GM19025 (cell line): ENCODE measurements around the gene RMDN2.

Source experiments
- ATAC-seq: cut with Tn5 transposase; IDR thresholded peaks from one replicate; pipeline ENCODE4 v1.9.1; 2021; ENCODE audit warnings: mild to moderate bottlenecking, low read depth, moderate library complexity; ENCODE audit not compliant: unreplicated experiment

The RMDN2 gene, protein sequence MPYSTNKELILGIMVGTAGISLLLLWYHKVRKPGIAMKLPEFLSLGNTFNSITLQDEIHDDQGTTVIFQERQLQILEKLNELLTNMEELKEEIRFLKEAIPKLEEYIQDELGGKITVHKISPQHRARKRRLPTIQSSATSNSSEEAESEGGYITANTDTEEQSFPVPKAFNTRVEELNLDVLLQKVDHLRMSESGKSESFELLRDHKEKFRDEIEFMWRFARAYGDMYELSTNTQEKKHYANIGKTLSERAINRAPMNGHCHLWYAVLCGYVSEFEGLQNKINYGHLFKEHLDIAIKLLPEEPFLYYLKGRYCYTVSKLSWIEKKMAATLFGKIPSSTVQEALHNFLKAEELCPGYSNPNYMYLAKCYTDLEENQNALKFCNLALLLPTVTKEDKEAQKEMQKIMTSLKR

DNA sequence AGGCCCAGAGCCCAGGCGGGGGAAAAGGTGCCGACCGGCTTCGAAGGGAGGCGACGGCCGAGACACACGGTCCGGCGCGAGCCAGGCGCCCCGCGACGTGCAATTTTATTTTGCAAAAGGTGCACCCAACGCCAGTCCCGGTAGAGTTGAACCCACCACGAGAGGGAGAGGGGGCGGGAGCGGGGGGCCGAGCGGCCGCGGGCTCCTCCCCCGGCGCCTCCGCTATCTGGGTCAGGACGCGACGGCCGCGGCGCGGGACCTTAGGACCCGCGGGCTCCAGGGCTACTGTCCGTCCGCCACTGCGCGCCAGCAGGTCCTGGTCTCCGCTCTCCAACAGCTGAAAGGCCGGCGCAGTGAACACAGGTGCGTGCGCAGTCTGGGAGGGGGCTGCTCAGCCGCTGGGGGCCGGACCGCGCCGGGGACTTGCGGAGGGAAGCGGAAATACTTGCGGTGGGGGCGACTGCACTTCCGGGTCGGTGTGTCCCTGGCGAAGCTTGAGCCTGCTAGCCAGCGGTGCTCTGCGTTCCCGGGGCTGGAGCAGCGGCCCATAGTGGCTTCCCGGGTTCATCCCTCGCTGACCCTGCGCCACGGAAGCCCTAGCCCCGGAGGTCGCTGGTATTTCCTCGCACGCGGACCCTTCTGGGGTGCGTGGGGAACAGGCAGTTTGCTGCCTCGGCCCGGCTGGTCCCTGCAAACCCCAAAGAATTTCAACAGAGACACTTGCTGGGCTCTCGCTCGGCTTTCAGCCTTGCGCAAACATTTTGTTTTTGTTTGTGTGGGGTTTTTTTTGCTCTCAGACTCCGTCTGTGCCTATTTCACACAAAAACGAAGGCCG, at the start of gene RMDN2:
TSS of gene RMDN2 (plus strand) at position 225 of the 835 bp plus-strand sequence. CDS start 3,991 bp downstream, outside the sequence.
- peak; percentile 88 for ATAC-seq

DNA sequence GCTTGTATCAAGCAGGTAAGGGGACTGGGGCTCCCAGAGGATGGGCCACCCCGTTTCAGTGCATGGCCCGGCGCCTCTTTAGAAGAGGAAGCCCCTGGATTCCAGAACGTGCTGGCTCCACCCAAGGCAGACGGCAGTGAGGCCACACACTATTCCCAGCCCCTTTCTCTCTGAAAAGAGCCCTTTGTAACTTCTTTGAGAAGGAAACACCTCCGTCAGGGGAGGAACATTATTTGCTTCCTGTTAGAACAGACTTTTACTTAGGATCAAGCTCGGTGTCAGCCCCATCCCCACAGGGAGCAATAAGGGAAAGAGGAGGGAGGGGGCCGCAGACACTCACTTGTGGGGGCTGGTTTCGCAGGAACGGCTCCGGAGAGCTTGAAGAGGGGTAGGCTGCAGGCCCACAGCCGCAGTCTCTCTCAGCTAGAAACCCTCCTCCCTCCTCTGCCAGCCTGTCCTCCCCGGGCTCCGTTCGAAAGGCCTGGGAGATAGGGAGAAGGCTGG, 49.6 kb upstream of the RMDN2 start:
- no peak for ATAC-seq

DNA sequence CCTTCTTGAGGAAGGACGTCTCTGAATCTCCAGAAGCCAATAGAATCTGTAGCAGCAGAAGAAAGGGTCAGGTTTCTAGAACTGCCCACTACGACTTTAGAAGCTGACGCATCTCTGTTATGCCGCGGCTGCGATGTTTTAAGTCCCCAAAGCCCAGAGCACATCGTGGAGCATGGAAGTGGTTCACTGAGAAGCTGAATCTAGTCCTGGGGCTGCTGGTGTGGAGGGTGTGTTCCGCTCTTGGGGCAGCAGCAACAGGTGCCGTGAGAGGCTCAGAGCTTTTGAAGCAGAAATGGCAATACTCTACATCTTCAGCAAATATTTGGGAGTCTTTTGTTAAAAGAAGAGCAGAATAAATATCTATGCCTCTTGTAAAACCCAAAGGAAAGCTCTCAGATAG, 48.9 kb upstream of the RMDN2 start:
- ATAC-seq, result no peak

DNA sequence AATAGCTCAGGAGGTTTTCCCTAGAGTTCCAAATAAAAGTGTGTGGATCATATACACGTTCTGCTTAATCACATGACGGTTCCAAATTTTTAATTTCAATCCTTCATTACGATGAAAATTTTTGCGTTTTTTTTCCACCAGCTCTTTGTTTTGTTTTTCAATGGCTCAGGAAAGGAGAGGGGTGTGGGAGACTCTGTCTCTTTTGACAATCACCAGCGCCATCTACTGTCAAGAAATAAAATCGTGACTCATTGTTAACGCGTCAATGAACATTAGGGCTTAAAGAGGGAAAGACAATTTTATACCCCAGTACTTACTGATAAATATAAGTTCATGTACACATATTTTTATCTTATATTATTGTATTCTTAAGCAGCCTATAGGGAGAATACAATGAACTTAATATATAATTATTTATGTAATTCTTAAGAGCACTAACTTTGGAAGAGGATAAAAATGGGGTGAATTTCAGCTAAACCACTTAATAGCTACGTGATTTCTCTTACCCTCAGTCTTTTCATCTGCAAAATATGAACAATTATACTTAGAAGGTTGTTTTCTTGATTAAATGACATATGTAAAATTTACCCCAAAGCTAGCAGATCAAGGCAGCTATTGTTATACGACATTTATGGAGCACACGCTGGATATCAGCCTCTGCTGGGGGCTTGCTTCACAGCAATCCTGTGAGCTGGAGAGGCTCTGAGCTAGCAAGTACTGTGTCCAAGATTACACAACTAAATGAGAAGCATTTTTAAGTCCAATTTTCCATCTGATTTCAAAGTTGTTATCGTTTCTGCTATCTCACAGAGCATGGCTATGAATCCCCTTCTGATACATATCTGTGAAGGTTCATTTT, 47.4 kb upstream of the RMDN2 start:
- ATAC-seq, result peak; percentile 44

DNA sequence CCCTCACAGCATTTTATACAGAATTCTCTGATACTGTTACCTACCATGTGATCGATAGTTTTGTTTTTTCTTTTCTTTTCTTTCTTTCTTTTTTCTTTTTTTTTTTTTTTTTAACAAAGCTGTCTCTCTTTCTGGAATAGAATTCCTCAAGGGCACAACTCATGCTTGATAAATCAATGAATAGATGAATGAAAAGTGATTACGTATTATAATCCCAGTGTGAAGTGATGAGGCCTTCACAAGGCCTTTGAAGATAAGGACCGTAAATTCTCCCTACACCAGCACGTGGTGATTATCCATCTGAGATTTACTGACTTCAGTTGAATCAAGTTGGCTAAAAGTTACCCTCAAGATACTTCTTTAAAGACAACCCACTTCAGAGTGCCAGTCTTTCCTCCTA, 46.6 kb upstream of the RMDN2 start:
- no peak for ATAC-seq

DNA sequence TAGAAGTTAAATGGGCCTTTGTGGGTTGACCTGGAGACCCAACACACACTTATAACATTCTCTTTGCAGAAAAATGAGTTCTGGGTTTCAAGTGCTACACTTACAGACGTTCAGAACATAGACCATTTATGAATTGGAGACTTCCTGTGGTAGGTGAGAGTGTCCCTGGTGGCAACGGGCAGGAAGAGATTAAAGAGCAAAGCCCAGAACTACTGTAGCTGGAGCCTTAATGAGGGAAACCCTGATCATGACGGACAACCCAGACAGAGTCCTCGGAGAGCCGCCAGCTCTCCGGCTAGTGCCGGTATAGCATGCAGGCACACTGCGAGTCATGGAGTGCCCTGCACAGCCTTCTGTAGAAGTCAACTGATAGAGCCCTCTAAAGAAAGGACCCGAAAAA, 44.5 kb upstream of the RMDN2 start:
- ATAC-seq, result no peak

DNA sequence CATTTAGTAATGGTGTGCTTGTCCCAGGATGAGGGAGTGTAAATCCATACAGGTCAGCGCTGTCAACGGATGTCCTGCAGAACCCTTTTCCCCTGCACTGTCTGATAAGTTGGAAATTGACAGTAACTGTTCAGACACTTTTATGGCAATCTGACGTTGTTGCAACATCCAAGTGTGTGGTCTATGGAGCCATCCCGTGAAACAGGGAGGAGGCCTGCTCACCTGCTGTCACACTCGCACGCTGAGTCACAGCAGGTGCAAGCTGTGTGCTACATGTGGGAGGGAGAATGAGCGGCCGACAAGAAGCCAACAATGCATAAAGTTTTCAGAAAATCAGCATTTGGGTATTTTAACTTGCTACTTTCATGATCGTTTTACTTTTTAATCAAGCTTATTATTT, 43.7 kb upstream of the RMDN2 start:
- ATAC-seq, result no peak

DNA sequence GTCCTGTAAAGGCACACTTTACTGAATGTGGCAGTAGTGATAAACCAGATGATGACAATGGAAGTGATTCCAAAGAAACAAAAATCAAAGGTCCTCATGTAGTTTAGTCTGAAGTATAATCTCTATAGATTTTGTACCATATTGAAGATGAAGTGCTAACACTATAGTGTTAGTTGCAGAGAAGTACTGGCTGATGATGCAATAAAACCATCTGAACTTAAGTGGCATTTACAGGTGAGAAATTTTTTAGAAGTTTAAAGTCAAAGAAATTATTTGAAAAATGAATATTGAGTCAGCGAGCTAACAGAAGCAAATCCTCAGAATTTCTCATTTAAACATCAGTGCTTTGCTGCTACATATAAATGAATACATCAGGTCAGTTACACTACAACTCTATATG, 43.1 kb upstream of the RMDN2 start:
- no peak for ATAC-seq

DNA sequence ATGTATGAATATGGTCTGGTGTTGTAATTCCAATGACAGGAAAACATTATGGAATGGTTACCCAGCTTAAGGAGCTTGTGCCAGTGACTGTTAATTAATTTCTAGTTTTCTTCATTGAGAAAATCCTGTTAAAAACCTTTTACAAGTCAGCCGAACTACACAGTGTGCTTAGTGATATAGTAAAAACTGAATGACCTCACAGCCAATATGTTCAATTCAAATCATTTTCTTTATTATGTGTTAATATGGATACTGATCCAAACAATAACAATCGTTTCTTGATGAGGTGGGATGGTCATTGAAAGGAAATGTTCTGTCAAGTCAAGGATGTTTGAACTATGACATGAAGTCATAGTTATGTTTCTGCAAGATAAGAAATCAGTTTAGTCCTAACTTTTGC, 41.6 kb upstream of the RMDN2 start:
- ATAC-seq, result no peak

DNA sequence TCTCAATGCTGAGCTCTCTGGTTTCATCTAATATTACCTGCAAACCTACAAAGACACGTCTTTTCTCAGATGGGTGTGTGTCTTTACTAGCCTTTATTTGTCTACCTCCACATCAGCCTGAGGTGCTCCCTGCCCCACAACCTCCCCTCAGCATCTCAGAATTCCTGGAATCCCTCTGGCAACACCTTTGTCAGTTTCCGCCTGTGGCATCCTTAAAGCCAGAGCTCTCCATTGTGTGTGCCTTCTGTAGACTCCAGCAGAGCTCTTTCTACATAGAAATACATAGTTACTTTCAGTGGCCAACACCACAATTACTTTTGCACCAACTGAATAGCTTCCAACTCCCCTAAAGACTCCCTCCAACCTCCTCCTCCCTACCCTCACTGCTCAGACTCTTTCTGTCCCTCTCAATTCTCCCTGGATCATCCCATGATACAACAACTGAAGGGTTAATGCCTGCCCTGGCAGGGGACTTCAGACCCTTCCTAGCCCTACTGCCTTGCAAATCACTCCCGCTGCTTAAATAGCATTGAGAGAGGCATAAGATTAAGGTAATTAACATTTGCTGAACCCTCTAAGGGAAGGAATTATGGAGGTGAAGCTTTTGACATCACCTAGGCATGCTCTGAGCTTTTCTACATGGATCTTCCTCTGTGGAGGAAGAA, 39.6 kb upstream of the RMDN2 start:
- no peak for ATAC-seq

DNA sequence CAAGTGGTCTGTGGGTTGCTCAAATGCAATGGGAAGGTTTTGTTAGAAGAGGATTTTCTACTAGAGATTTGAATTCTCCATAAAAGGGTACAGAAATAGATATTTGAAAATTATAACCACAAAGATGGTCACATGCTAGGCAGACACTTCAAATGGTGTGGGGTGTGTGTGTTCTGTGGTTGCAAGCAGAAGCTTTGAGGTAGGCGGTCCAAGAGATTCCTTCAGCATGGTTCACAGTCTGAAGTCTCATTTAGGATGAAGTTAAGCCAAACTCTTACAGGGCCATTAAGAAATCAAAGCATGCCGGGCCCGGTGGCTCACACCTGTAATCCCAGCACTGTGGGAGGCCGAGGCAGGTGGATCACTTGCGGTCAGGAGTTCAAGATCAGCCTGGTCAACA, 38.3 kb upstream of the RMDN2 start:
- ATAC-seq, result no peak

DNA sequence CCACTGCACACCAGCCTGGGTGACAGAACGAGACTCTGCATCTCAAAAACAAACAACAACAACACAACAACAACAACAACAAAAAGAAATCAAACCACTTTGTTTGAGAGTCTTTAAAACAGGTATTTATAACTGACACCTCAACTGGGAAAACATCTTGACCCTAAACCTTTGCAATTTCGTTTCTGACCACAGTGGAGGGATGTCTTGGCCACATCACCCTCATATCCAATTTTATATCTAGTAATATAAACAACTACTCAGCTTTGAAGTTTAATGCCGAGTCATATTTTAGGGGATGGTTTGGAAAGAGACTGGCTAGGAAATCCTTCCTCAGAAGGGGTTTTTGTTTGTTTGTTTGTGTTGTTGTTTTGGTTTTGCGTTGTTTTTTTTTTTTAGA, 37.8 kb upstream of the RMDN2 start:
- no peak for ATAC-seq

DNA sequence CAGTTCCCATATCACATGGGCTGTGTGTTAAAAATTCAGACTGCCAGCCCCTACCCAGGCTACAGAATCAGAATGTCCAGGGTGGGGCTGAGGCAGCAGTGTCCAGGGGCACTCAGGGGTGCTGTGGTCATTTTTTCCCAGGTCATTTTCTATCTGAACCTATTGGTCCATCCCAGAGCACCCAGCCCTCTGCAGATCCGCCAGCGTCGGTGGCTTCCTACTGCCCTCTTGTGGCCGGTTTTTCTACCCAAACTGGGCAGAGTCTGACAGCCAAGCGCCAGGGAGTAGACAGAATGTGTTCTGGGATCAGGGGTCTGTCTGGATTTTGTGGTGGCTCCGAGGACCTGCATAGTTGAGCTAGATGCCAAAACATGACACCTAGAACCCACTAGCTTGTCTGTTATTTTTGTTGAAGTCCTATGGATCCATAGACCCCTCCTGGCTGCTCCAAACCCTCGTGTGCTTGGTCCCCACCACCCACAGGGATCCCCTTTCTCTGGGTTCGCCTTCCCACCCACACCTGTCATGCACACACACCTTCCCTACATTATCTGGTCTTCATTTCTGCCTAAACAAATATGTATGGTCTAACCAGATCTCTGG, 34.1 kb upstream of the RMDN2 start:
- ATAC-seq, result no peak

DNA sequence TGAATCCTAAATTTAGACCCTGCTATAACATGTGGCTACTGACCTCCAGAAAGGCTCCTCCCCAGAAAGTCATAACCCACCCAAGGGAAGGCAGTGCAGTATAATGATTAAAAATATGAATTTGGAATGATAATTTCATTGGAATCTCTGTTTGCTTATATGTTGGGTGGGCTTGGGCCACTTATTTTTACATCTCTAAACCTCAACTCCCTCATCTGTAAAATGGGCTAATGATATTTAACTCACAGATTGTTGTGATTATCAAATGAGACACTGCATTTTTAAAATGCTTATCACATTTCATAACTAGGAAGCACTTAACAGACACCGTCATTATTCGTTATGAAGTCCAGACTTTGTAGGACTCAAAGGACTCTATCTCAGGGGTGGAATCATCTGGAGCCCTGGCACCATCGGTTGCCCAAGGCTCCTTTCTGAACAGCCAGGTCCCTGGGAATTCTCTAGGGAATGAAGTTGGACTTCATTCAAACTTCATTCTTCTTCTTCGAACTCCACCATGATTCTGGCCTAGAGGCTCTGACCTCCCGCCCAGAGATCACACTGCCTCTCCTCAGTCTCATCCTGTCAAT, 33.1 kb upstream of the RMDN2 start:
- ATAC-seq, result no peak

DNA sequence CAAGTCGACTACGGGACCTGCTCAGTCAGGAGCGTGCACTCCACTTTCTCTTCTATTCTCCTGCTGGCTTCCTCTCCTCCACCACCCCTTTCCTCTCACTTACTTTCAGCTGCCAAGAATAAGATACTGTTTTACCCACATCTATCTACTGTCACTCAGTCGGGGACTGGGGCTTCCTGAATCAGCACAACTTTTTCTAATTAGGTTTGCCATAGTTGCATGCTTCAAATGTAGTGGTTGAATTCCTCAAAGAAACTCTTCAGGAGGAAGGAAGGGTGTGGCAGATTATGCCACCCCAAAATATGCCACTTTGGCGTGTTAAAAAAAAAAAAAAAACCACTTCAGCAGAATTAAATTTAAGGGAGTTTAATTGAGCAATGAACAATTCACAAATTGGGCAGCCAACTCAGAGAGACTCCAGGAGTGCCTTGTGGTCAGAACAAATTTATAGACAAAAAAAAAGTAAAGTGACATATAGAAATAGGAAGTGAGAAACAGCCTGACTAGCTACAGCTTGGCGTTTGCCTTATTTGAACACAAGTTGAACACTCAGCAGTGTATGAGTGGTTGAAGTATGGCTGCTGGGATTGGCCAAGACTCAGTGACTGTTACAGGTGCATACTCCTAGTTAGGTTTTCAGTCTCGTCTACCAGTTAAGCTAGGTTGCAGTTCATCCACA, 32.5 kb upstream of the RMDN2 start:
- peak; percentile 61 for ATAC-seq

DNA sequence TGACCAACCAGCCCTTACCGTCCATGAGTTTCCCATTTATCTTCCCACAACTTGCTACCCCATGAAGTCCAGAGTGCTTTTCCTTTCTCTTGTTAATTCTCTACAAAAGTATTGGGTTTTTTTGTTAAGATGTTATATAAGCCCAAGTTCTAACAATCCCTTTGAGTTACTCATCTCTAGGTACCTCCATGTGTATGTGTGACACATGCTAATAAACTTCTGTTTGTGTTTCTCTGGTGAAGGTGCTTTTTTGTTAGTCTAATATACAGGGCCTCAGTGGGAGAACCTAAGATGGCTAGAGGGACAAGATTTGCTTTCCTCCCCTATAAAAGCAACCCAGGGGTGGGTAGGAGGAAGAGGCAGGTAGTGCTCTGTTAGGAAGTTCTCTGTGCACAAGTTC, 31.8 kb upstream of the RMDN2 start:
- ATAC-seq, result no peak

DNA sequence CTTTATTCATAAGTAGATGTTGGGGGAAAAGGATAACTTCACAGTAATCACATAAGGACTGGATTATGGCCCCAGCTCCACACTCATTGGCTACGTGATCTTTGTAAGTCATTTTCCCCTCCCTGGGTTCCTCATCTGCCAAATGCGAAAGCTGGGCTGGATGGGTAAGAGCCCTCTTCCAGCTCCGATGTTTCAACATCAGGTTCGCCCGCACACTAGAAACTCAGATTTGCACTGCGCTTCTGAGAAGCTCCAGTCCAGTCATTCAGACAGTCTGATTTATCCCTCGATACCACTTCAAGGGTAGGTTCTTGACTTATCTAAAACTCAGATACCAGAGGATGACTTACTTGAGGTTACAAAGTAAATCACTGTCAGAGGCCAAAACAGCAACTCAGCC, 31.0 kb upstream of the RMDN2 start:
- no peak for ATAC-seq

DNA sequence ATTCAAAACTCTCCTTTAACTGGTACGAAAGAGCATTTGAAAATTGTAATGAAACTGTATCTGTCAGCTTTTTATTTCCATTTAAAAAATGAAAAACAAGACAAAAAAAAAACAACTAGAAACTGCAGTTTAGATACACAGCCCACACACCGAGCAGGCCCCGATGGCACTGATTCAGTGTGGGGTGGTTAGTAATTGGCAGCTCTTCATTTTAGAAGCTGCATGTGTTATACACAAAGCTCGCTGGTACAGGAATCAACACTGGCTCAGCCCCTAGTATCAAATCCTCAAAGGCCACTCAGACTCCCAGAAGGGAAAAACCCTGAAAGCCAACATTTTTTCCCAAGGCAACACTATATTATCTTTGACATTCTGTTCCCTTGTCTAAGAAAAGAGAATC, 30.5 kb upstream of the RMDN2 start:
- ATAC-seq, result no peak

DNA sequence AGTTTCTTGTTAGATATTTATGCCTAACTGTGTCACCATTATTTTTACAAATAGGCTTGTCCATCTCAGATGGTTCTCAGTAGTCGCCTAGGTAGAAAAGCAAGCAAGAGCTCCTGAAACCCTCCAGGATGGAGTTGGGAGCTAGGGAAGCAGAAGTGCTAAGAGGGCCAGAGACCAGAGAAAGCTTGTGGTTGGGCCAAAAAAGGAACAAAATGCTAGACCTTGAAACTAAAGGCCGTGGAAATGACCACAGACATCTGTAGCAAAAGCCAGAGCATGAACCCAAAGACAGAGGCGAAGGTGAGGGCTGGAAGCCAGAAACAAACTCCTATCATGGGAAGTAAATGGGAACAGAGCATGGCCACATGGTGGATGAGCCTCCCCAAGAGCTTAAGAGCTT, 29.9 kb upstream of the RMDN2 start:
- no peak for ATAC-seq
